ENCODE results near the gene TNFRSF19.

Gene TNFRSF19

DNA sequence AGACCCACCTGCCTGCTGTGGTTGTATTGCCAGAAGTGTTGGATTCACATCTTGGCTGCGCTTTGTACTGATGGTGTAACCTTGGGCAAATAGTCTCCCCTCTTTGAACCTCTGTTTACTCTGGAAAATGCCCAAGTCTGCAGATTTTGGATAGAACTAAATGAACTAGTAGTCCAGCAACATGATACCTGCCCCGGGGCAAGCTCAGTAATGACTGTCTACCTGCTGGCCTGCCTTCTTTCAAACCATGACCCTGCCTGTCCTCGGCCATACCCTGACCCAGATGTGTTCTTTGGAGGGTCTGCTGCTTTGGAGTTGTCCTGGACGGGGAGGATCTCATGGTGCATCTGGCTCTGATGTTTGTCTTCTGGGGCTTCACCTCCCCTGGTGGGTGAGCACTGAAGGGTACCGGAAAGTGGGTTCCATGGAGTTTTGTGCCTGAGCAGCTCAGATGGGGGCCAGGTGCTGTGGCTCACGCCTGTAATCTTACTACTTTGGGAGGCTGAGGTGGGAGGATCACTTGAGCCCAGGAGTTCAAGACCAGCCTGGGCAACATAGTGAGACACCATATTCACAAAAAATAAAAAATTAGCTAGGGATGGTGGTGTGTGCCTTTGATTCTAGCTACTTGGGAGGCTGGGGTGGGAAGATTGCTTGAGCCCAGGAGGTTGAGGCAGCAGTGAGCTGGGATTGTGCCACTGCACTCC is 59.5 kb downstream of the TNFRSF19 start:
- no peak for DNase-seq (ENCODE audit: extremely low spot score)
- ChIA-PET CTCF (interaction anchor here (1.5 kb wide), 1 partner anchor 21 kb away, joined by 6 read pairs; no protein-coding TSS in a partner anchor), POLR2A (no interaction called here)
- no peak for TF ChIP-seq ELF4 (IDR thresholded peaks at IDR 0.05)
- no peak for TF ChIP-seq FOXK2 (IDR thresholded peaks at IDR 0.05)
- no peak for TF ChIP-seq HDGF (IDR thresholded peaks at IDR 0.05; ENCODE audit: borderline replicate concordance)
- no peak for TF ChIP-seq NFRKB (IDR thresholded peaks at IDR 0.05)
- no peak for TF ChIP-seq BHLHE40 (IDR thresholded peaks at IDR 0.05; ENCODE audit: borderline replicate concordance)
- no peak for TF ChIP-seq SUZ12 (IDR thresholded peaks at IDR 0.05)
- no peak for TF ChIP-seq FOXM1 (IDR thresholded peaks at IDR 0.05; ENCODE audit: borderline replicate concordance)
- no peak for TF ChIP-seq ZNF384 (IDR thresholded peaks at IDR 0.05)

- POLR2A ChIA-PET, result no interaction called here
- CTCF ChIA-PET, result no interaction called here
- TF ChIP-seq HDGF (IDR thresholded peaks at IDR 0.05; ENCODE audit: borderline replicate concordance), result no peak
- no peak for TF ChIP-seq ARNT (IDR thresholded peaks at IDR 0.05)
- no peak for TF ChIP-seq ELF4 (IDR thresholded peaks at IDR 0.05)
- no peak for TF ChIP-seq TARDBP (IDR thresholded peaks at IDR 0.05)
- no peak for TF ChIP-seq BHLHE40 (IDR thresholded peaks at IDR 0.05; ENCODE audit: borderline replicate concordance)
- TF ChIP-seq SUZ12 (IDR thresholded peaks at IDR 0.05), result no peak
- TF ChIP-seq CTBP1 (IDR thresholded peaks at IDR 0.05; ENCODE audit: borderline replicate concordance), result no peak
- TF ChIP-seq SP1 (IDR thresholded peaks at IDR 0.05), result no peak
- TF ChIP-seq FOXA1 (IDR thresholded peaks at IDR 0.05), result no peak
- DNase-seq (ENCODE audit: extremely low spot score), result no peak
These were observed 60.3 kb downstream of the TNFRSF19 start for GRCh38 chr13:23630349-23631093.

GRCh38 chr13:23631311-23632047 is 61.3 kb downstream of the TNFRSF19 start:
- TF ChIP-seq CTBP1 (IDR thresholded peaks at IDR 0.05; ENCODE audit: borderline replicate concordance) (no peak), L3MBTL2 (conservative IDR thresholded peaks at IDR 0.05) (no peak), NFRKB (IDR thresholded peaks at IDR 0.05) (no peak), TARDBP (IDR thresholded peaks at IDR 0.05) (no peak), SUZ12 (IDR thresholded peaks at IDR 0.05) (no peak), ZNF384 (IDR thresholded peaks at IDR 0.05) (no peak), FOXK2 (IDR thresholded peaks at IDR 0.05) (no peak), HDGF (IDR thresholded peaks at IDR 0.05; ENCODE audit: borderline replicate concordance) (no peak), ARNT (IDR thresholded peaks at IDR 0.05) (no peak), SP1 (IDR thresholded peaks at IDR 0.05) (no peak)
- CTCF ChIA-PET, result no interaction called here
- DNase-seq (ENCODE audit: extremely low spot score), result no peak
- POLR2A ChIA-PET, result no interaction called here

- DNase-seq (ENCODE audit: extremely low spot score), result no peak
- ChIA-PET POLR2A (no interaction called here), CTCF (no interaction called here)
These were observed 61.9 kb downstream of the TNFRSF19 start for GRCh38 chr13:23632048-23632582.

GRCh38 chr13:23632741-23633140 is 62.5 kb downstream of the TNFRSF19 start:
- TF ChIP-seq FOXM1 (IDR thresholded peaks at IDR 0.05; ENCODE audit: borderline replicate concordance) (no peak), LEF1 (IDR thresholded peaks at IDR 0.05; ENCODE audit: borderline replicate concordance) (no peak), ZNF384 (IDR thresholded peaks at IDR 0.05) (no peak), BHLHE40 (IDR thresholded peaks at IDR 0.05; ENCODE audit: borderline replicate concordance) (no peak), TARDBP (IDR thresholded peaks at IDR 0.05) (no peak), L3MBTL2 (conservative IDR thresholded peaks at IDR 0.05) (no peak), FOXK2 (IDR thresholded peaks at IDR 0.05) (no peak), HDGF (IDR thresholded peaks at IDR 0.05; ENCODE audit: borderline replicate concordance) (no peak), ARNT (IDR thresholded peaks at IDR 0.05) (no peak), FOXA1 (IDR thresholded peaks at IDR 0.05) (no peak), SP1 (IDR thresholded peaks at IDR 0.05) (no peak), PKNOX1 (IDR thresholded peaks at IDR 0.05) (no peak), ELF4 (IDR thresholded peaks at IDR 0.05) (no peak), NFRKB (IDR thresholded peaks at IDR 0.05) (no peak), CTBP1 (IDR thresholded peaks at IDR 0.05; ENCODE audit: borderline replicate concordance) (no peak), SUZ12 (IDR thresholded peaks at IDR 0.05) (no peak)
- POLR2A ChIA-PET, result no interaction called here
- CTCF ChIA-PET, result no interaction called here
- DNase-seq (ENCODE audit: extremely low spot score), result no peak

More at GRCh38 chr13:23632048-23632582, 61.9 kb downstream of the TNFRSF19 start:
- TF ChIP-seq CTBP1 (IDR thresholded peaks at IDR 0.05; ENCODE audit: borderline replicate concordance), result no peak
- no peak for TF ChIP-seq TARDBP (IDR thresholded peaks at IDR 0.05)
- no peak for TF ChIP-seq FOXM1 (IDR thresholded peaks at IDR 0.05; ENCODE audit: borderline replicate concordance)
- no peak for TF ChIP-seq BHLHE40 (IDR thresholded peaks at IDR 0.05; ENCODE audit: borderline replicate concordance)
- no peak for TF ChIP-seq L3MBTL2 (conservative IDR thresholded peaks at IDR 0.05)
- no peak for TF ChIP-seq FOXA1 (IDR thresholded peaks at IDR 0.05)
- TF ChIP-seq LEF1 (IDR thresholded peaks at IDR 0.05; ENCODE audit: borderline replicate concordance), result no peak
- no peak for TF ChIP-seq FOXK2 (IDR thresholded peaks at IDR 0.05)
- no peak for TF ChIP-seq NFRKB (IDR thresholded peaks at IDR 0.05)
- no peak for TF ChIP-seq SUZ12 (IDR thresholded peaks at IDR 0.05)
- TF ChIP-seq ZNF384 (IDR thresholded peaks at IDR 0.05), result no peak
- no peak for TF ChIP-seq SP1 (IDR thresholded peaks at IDR 0.05)
- TF ChIP-seq HDGF (IDR thresholded peaks at IDR 0.05; ENCODE audit: borderline replicate concordance), result no peak
- TF ChIP-seq PKNOX1 (IDR thresholded peaks at IDR 0.05), result no peak
- TF ChIP-seq ARNT (IDR thresholded peaks at IDR 0.05), result no peak
- TF ChIP-seq ELF4 (IDR thresholded peaks at IDR 0.05), result no peak
